IPS-18a (cell line): ENCODE measurements around the gene TRIM50.
"Not testable (repeated sequence)": the region's sequence is repeated elsewhere in the genome, so short reads cannot be mapped to it uniquely, and the experiment has no call there.

Experiments
- H3K27ac ChIP-seq: one replicate; pipeline ENCODE4 v1.5.1; 2013; ENCODE audit warnings: low read length
- H3K27me3 ChIP-seq: one replicate; pipeline ENCODE4 v1.6.1; 2013; ENCODE audit warnings: mild to moderate bottlenecking, low read length; ENCODE audit not compliant: control insufficient read depth, insufficient read depth
- H3K36me3 ChIP-seq: one replicate; pipeline ENCODE4 v1.6.1; 2013; ENCODE audit warnings: low read depth, low read length; ENCODE audit not compliant: control insufficient read depth
- H3K4me1 ChIP-seq: one replicate; pipeline ENCODE4 v1.6.1; 2013; ENCODE audit warnings: low read depth, low read length; ENCODE audit not compliant: control insufficient read depth
- H3K4me3 ChIP-seq: one replicate; pipeline ENCODE4 v1.5.1; 2013; ENCODE audit warnings: low read length
- H3K9ac ChIP-seq: one replicate; pipeline ENCODE4 v1.6.1; 2013; ENCODE audit warnings: mild to moderate bottlenecking, low read length, moderate library complexity
- H3K9me3 ChIP-seq: one replicate; pipeline ENCODE4 v1.6.1; 2013; ENCODE audit warnings: low read depth, low read length; ENCODE audit not compliant: control insufficient read depth

The TRIM50 gene

GRCh38 chr7:73327922-73328321 is at the start of gene TRIM50, which contains the start of gene FKBP6:
Gene TRIM50, minus strand, starts transcription at chr7:73328082. Its CDS starts 3,295 bp downstream, at chr7:73324787.
Gene FKBP6, plus strand, starts transcription at chr7:73328161. Its CDS starts 268 bp downstream, at chr7:73328429.
- not testable (repeated sequence) for H3K27me3 ChIP-seq, H3K4me3 ChIP-seq, H3K36me3 ChIP-seq, H3K27ac ChIP-seq, H3K9me3 ChIP-seq, H3K9ac ChIP-seq
- peaks cover 14% of the 10 kb centered on the region for H3K4me1 ChIP-seq

- no peak overlapping the region for H3K4me3 ChIP-seq
- no peaks in the 10 kb centered on the region for H3K27me3 ChIP-seq
- H3K4me1 ChIP-seq = no peaks in the 10 kb centered on the region
- H3K27ac ChIP-seq = no peak overlapping the region
- no peaks in the 10 kb centered on the region for H3K36me3 ChIP-seq
- H3K9ac ChIP-seq = no peak overlapping the region
- no peaks in the 10 kb centered on the region for H3K9me3 ChIP-seq
Measured at GRCh38 chr7:73376671-73377412, 49.0 kb upstream of the TRIM50 start.

- not testable (repeated sequence) for H3K4me3 ChIP-seq, H3K36me3 ChIP-seq, H3K27ac ChIP-seq, H3K27me3 ChIP-seq, H3K9me3 ChIP-seq, H3K9ac ChIP-seq, H3K4me1 ChIP-seq
Measured at GRCh38 chr7:73376262-73376661, 48.4 kb upstream of the TRIM50 start.

- Histone ChIP-seq H3K27ac (no peak overlapping the region), H3K4me3 (no peak overlapping the region), H3K27me3 (no peaks in the 10 kb centered on the region), H3K4me1 (no peaks in the 10 kb centered on the region), H3K9me3 (no peaks in the 10 kb centered on the region), H3K36me3 (no peaks in the 10 kb centered on the region), H3K9ac (no peak overlapping the region)
Measured at GRCh38 chr7:73373741-73374140, 45.9 kb upstream of the TRIM50 start.

DNA sequence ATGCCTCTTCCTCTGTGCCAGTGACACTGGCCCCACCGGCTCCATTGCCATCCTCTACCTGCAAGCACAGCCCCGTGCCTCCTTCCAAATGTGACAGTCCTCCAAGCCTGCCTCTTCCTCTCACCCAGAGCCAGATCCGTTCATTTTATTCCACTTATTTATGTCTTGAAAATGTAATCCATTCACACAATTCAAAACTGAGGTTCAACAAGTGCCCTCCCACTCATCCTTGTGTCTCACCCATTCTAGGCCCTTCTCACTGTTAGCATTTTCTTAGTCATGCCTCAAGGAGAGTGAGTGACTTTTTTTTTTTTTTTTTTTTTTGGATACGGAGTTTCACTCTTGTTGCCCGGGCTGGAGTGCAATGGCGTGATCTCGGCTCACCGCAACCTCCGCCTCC is 41.7 kb upstream of the TRIM50 start:
- H3K4me3 ChIP-seq = no peak overlapping the region
- H3K4me1 ChIP-seq = no peaks in the 10 kb centered on the region
- no peaks in the 10 kb centered on the region for H3K36me3 ChIP-seq
- H3K9me3 ChIP-seq = no peaks in the 10 kb centered on the region
- no peak overlapping the region for H3K9ac ChIP-seq
- H3K27ac ChIP-seq = no peak overlapping the region
- H3K27me3 ChIP-seq = no peaks in the 10 kb centered on the region

- Histone ChIP-seq H3K27ac (no peak overlapping the region), H3K9ac (no peak overlapping the region), H3K27me3 (no peaks in the 10 kb centered on the region), H3K9me3 (no peaks in the 10 kb centered on the region), H3K36me3 (no peaks in the 10 kb centered on the region), H3K4me3 (no peak overlapping the region), H3K4me1 (no peaks in the 10 kb centered on the region)
Measured at GRCh38 chr7:73369009-73369408, 41.1 kb upstream of the TRIM50 start.

DNA sequence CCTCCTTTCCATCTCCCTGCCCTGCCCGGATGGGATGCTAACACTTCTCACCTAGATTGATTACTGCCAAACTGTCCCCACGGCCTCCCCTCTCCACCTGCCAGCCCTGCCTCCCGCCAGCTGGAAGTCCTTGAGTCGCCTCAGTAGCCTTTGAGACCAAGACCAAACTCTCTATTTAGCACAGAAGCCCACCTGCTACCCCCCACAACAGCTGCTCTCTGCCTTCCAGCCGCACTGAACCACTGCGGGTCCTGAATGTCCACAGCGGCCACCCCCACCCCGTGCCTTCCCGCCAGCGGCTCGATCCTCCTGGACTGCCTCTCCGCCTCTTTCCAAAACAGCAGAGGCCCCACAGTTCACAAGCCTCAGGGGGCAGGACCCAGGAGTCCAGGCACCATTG is 39.1 kb upstream of the TRIM50 start:
- H3K27ac ChIP-seq = no peak overlapping the region
- H3K4me3 ChIP-seq = no peak overlapping the region
- no peaks in the 10 kb centered on the region for H3K4me1 ChIP-seq
- H3K9me3 ChIP-seq = no peaks in the 10 kb centered on the region
- H3K27me3 ChIP-seq = no peaks in the 10 kb centered on the region
- H3K36me3 ChIP-seq = no peaks in the 10 kb centered on the region
- no peak overlapping the region for H3K9ac ChIP-seq

- Histone ChIP-seq H3K27ac (no peak overlapping the region), H3K36me3 (no peaks in the 10 kb centered on the region), H3K9ac (no peak overlapping the region), H3K27me3 (no peaks in the 10 kb centered on the region), H3K4me1 (no peaks in the 10 kb centered on the region), H3K4me3 (no peak overlapping the region), H3K9me3 (no peaks in the 10 kb centered on the region)
Measured at GRCh38 chr7:73366127-73366526, 38.2 kb upstream of the TRIM50 start.

DNA sequence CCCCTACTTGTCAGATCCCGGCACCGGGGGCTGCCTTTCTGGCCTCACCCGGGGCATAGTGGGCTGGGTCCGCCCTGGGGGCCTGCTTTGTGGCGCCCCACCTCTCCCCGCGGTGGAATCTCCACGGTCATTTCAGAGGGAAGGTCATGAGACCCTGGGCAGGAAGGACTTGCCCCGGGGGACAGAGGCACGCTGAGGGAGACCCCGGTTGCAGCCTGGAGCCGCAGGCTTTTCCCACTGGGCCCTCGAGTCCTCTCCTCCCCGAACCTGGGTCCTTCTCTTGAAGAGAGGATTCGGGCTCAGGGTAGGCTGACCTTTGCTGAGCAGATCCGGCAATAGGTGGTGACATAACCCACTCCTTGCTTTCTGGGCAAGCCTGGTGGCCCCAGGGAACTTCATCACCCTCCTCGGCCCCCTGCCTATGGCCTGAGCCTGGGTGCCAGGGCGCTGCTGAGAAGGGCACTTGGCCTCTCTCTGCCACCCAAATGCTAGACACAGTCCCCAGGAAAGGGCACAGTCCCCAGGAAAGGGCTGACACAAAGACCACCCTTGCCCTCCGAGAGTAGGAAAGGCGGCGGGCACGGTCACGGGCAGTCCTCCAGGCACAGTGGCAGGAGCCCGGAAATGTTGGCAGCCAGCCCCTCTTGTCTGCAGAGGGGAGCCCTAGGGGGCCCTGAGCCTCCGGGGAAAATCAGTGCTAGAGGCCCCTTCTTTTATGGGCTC is 36.3 kb upstream of the TRIM50 start:
- H3K27ac ChIP-seq = no peak overlapping the region
- no peaks in the 10 kb centered on the region for H3K27me3 ChIP-seq
- no peaks in the 10 kb centered on the region for H3K36me3 ChIP-seq
- H3K9me3 ChIP-seq = no peaks in the 10 kb centered on the region
- no peaks in the 10 kb centered on the region for H3K4me1 ChIP-seq
- no peak overlapping the region for H3K4me3 ChIP-seq
- no peak overlapping the region for H3K9ac ChIP-seq

GRCh38 chr7:73363225-73364005 is 35.5 kb upstream of the TRIM50 start:
- Histone ChIP-seq H3K4me1 (no peaks in the 10 kb centered on the region), H3K27me3 (no peaks in the 10 kb centered on the region), H3K27ac (no peak overlapping the region), H3K4me3 (no peak overlapping the region), H3K36me3 (no peaks in the 10 kb centered on the region), H3K9me3 (no peaks in the 10 kb centered on the region), H3K9ac (no peak overlapping the region)

GRCh38 chr7:73360590-73360989 is 32.7 kb upstream of the TRIM50 start:
- H3K27me3 ChIP-seq, H3K4me1 ChIP-seq, H3K9me3 ChIP-seq, H3K4me3 ChIP-seq, H3K27ac ChIP-seq, H3K36me3 ChIP-seq, H3K9ac ChIP-seq: not testable (repeated sequence)
